Gastroesophageal sphincter (tissue), 4 donors: Measurements from ENCODE around the gene FGFRL1. TPM values are rescaled to one million over a fixed set of nuclear protein-coding genes. Genes with fewer than 3 reads are reported as not detected.
"Not testable (repeated sequence)": the region's sequence is repeated elsewhere in the genome, so short reads cannot be mapped to it uniquely, and the experiment has no call there.

ENCODE experiments used
- ATAC-seq: fragments of 150-250 bp; one replicate; pipeline ENCODE4 v1.9.1; 2016; ENCODE audit warnings: mild to moderate bottlenecking, moderate library complexity
- H3K27ac ChIP-seq, 4 donors: fragments of 200-600 bp; sonication (generic) in 3 of 4; 1 replicate in 3 of 4; 2 replicates in 1 of 4; pipeline ENCODE4 v1.5.1; 2016 to 2019
- H3K27me3 ChIP-seq: fragments of 200-600 bp; sonication (generic); one replicate; pipeline ENCODE4 v1.5.1; 2019
- H3K36me3 ChIP-seq, 2 donors: fragments of 200-600 bp; sonication (generic); one replicate each; pipeline ENCODE4 v1.5.1; 2019; ENCODE audit warnings: control low read depth in 1 of 2
- H3K4me1 ChIP-seq, 3 donors: fragments of 200-600 bp; sonication (generic); 1 replicate in 2 of 3; 2 replicates in 1 of 3; pipeline ENCODE4 v1.5.1; 2016 to 2019; ENCODE audit warnings: control low read depth in 2 of 3
- H3K4me3 ChIP-seq, 2 donors: fragments of 200-600 bp; sonication (generic); one replicate each; pipeline ENCODE4 v1.5.1; 2019; ENCODE audit warnings: mild to moderate bottlenecking in 1 of 2, moderate library complexity in 1 of 2
- H3K9me3 ChIP-seq, 3 donors: fragments of 200-600 bp; sonication (generic); one replicate each; pipeline ENCODE4 v1.5.1; 2017 to 2019; ENCODE audit warnings: control low read depth in 2 of 3
- CTCF ChIP-seq, 4 experiments: fragments of 200-600 bp in 2 of 4; fragments of 450-650 bp in 2 of 4; sonication (generic) in 1 of 4; IDR thresholded peaks; one replicate each; pipeline ENCODE4 v1.5.1; 2017 to 2019; ENCODE audit warnings: antibody characterized with exemption in 4 of 4, mild to moderate bottlenecking in 2 of 4, moderate library complexity in 2 of 4
- EP300 ChIP-seq: sonication (generic); formaldehyde crosslinking; IDR thresholded peaks from one replicate; pipeline ENCODE4 v1.6.1; 2017; ENCODE audit warnings: antibody characterized with exemption, mild to moderate bottlenecking
- POLR2A ChIP-seq, 2 donors: fragments of 450-650 bp; IDR thresholded peaks; one replicate each; pipeline ENCODE4 v1.6.1; 2017; ENCODE audit warnings: antibody characterized with exemption in 2 of 2, mild to moderate bottlenecking in 2 of 2, moderate library complexity in 1 of 2
- POLR2AphosphoS5 ChIP-seq: sonication (generic); formaldehyde crosslinking; IDR thresholded peaks from one replicate; pipeline ENCODE4 v1.6.1; 2017; ENCODE audit warnings: antibody characterized with exemption
- WGBS, 2 donors: methylation state at CpG; one replicate each; pipeline ENCODE4 v1.1.5; 2018; ENCODE audit warnings: low coverage in 1 of 2; 5-methylcytosine and 5-hydroxymethylcytosine counted together
- total RNA-seq, 4 donors: library from RNA; depleted of rRNA; stranded (reverse); fragments of >200 nt; gene quantifications; one replicate each; pipeline ENCODE4 v1.1.0, GENCODE V29; 2016

FGFRL1 gene
- total RNA-seq, 4 donors from 2014 or later: 21.9 to 36.8 (median 25.4) TPM

GRCh38 chr4:974668-975067 is 36.8 kb upstream of the FGFRL1 start:
- no peak overlapping the region for H3K27ac ChIP-seq
- no peaks in the 10 kb centered on the region for H3K27me3 ChIP-seq
- H3K4me3 ChIP-seq: no peak overlapping the region
- WGBS, 2 donors: 20 to 67% methylated on average over 1 of the region's 9 CpGs
- H3K9me3 ChIP-seq: no peaks in the 10 kb centered on the region
- peaks cover 6 to 36% (median 14%) of the 10 kb centered on the region in 3 donors for H3K4me1 ChIP-seq
- no peaks in the 10 kb centered on the region for H3K36me3 ChIP-seq
- TF ChIP-seq POLR2A (IDR thresholded peaks at IDR 0.05) (no peak), CTCF (IDR thresholded peaks at IDR 0.05) (no peak), POLR2AphosphoS5 (no peak), EP300 (no peak)
- no peak for ATAC-seq

GRCh38 chr4:976016-976415 is 35.4 kb upstream of the FGFRL1 start:
- H3K4me1 ChIP-seq: peaks cover 6 to 27% (median 14%) of the 10 kb centered on the region in 3 donors
- H3K27ac ChIP-seq, H3K36me3 ChIP-seq, H3K9me3 ChIP-seq, ATAC-seq, H3K27me3 ChIP-seq, H3K4me3 ChIP-seq: not testable (repeated sequence)
- WGBS, 2 donors: no CpG with 5 or more reads among the region's 25 CpGs

- no peaks in the 10 kb centered on the region for H3K9me3 ChIP-seq
- H3K27me3 ChIP-seq: no peaks in the 10 kb centered on the region
- H3K27ac ChIP-seq: no peak overlapping the region
- H3K4me3 ChIP-seq: no peak overlapping the region
- TF ChIP-seq POLR2AphosphoS5 (no peak), CTCF (IDR thresholded peaks at IDR 0.05) (no peak), EP300 (no peak), POLR2A (IDR thresholded peaks at IDR 0.05) (no peak)
- peaks cover 0 to 1% (median 0%) of the 10 kb centered on the region in 3 donors for H3K4me1 ChIP-seq
- H3K36me3 ChIP-seq: no peaks in the 10 kb centered on the region
- 59 to 60% methylated on average over 8 to 10 of the region's 20 CpGs for WGBS, 2 donors
- peak; percentile 47 for ATAC-seq
Observed at GRCh38 chr4:978957-979701, 32.3 kb upstream of the FGFRL1 start.

- no peak for ATAC-seq
- TF ChIP-seq EP300 (no peak), POLR2AphosphoS5 (no peak), CTCF (IDR thresholded peaks at IDR 0.05) (no peak), POLR2A (IDR thresholded peaks at IDR 0.05) (no peak)
- Histone ChIP-seq H3K9me3 (no peaks in the 10 kb centered on the region), H3K4me3 (no peak overlapping the region), H3K4me1 (peaks cover 0 to 24% (median 16%) of the 10 kb centered on the region in 3 donors), H3K27ac (no peak overlapping the region), H3K27me3 (no peaks in the 10 kb centered on the region), H3K36me3 (no peaks in the 10 kb centered on the region)
- WGBS, 2 donors: 84% methylated on average over 5 of the region's 17 CpGs; no CpG with 5 or more reads in 1 of the 2 donors
Observed at GRCh38 chr4:982291-982690, 29.1 kb upstream of the FGFRL1 start.

GRCh38 chr4:982814-983213 is 28.6 kb upstream of the FGFRL1 start:
- Histone ChIP-seq H3K36me3 (no peaks in the 10 kb centered on the region), H3K4me1 (peaks cover 0 to 29% (median 21%) of the 10 kb centered on the region in 3 donors), H3K9me3 (no peaks in the 10 kb centered on the region), H3K27me3 (no peaks in the 10 kb centered on the region), H3K27ac (no peak overlapping the region), H3K4me3 (no peak overlapping the region)
- ATAC-seq: no peak
- TF ChIP-seq CTCF (IDR thresholded peaks at IDR 0.05): no peak
- TF ChIP-seq EP300: no peak
- TF ChIP-seq POLR2AphosphoS5: no peak
- no peak for TF ChIP-seq POLR2A (IDR thresholded peaks at IDR 0.05)
- 87 to 95% methylated on average over 9 to 10 of the region's 15 CpGs for WGBS, 2 donors
